K562 (cell line): ENCODE data around the gene RARRES2. TPM values are rescaled to one million over a fixed set of nuclear protein-coding genes. Genes with fewer than 3 reads are reported as not detected.
A peak's percentile ranks its signal among the peaks of the same experiment; 100 is the strongest.

Experiments used
- ATF2 ChIP-seq: sonication (generic); formaldehyde crosslinking; IDR thresholded peaks from 2 replicates; pipeline ENCODE4 v1.8.1; 2022; ENCODE audit warnings: missing genetic modification reagents
- CREB3L1 ChIP-seq: fragments of 450-650 bp; IDR thresholded peaks from 2 replicates; pipeline ENCODE4 v1.6.1; 2014; ENCODE audit warnings: low read depth, mild to moderate bottlenecking, moderate library complexity, borderline replicate concordance
- HDAC1 ChIP-seq, 2 experiments: fragments of 450-650 bp; IDR thresholded peaks; 2 replicates each; pipeline ENCODE4 v1.6.1; 2016 to 2017; ENCODE audit warnings: inconsistent platforms in 1 of 2, mild to moderate bottlenecking in 1 of 2, moderate library complexity in 1 of 2
- KAT8 ChIP-seq: fragments of 450-650 bp; IDR thresholded peaks from 2 replicates; pipeline ENCODE4 v1.6.1; 2016; ENCODE audit warnings: low read depth, mild to moderate bottlenecking
- LCOR ChIP-seq: sonication (generic); formaldehyde crosslinking; IDR thresholded peaks from 2 replicates; pipeline ENCODE4 v1.8.0; 2022; ENCODE audit warnings: mild to moderate bottlenecking, missing genetic modification reagents
- MYNN ChIP-seq, 2 experiments: sonication (generic); formaldehyde crosslinking in 1 of 2; IDR thresholded peaks; 2 replicates each; pipeline versions ENCODE4 v1.5.0 to v1.6.1; 2016 to 2020; ENCODE audit warnings: antibody characterized with exemption in 1 of 2, missing genetic modification reagents in 1 of 2
- PML ChIP-seq: IDR thresholded peaks from 2 replicates; pipeline ENCODE4 v1.6.1; 2012; ENCODE audit warnings: low read length, inconsistent platforms
- RFX5 ChIP-seq: IDR thresholded peaks from 2 replicates; pipeline ENCODE4 v1.6.1; 2011; ENCODE audit warnings: low read depth, mild to moderate bottlenecking, improper control_type of control experiment, low read length
- SMAD2 ChIP-seq: fragments of 150-350 bp; IDR thresholded peaks from 2 replicates; pipeline ENCODE4 v1.6.1; 2014; ENCODE audit warnings: low read depth, mild to moderate bottlenecking, low read length
- STAT5A ChIP-seq: IDR thresholded peaks from 2 replicates; pipeline ENCODE4 v1.6.1; 2012; ENCODE audit warnings: low read length, inconsistent platforms, borderline replicate concordance
- ZBTB9 ChIP-seq: fragments of 450-650 bp; formaldehyde crosslinking; IDR thresholded peaks from 2 replicates; pipeline ENCODE4 v1.4.0; 2020; ENCODE audit warnings: mild to moderate bottlenecking, moderate library complexity
- ZFP36 ChIP-seq: fragments of 150-350 bp; IDR thresholded peaks from 2 replicates; pipeline ENCODE4 v1.6.1; 2018; ENCODE audit warnings: low read length, low read depth; ENCODE audit not compliant: partially characterized antibody
- ZNF707 ChIP-seq: fragments of 250-450 bp; sonication (Bioruptor Pico); conservative IDR thresholded peaks from 2 replicates; pipeline ENCODE4 v1.8.0; 2022; ENCODE audit warnings: inconsistent platforms, mild to moderate bottlenecking, moderate library complexity
- ZNF778 ChIP-seq: fragments of 450-650 bp; formaldehyde crosslinking; IDR thresholded peaks from 2 replicates; pipeline ENCODE4 v1.4.0; 2020; ENCODE audit warnings: mild to moderate bottlenecking, moderate library complexity
- polyA plus RNA-seq, 8 experiments: library from polyadenylated mRNA; depleted of rRNA in 4 of 8; stranded (reverse) in 5 of 8; unstranded in 3 of 8; fragments of >200 nt; fragmentation: Nextera tagmentation in 2 of 8; fragmentation: Illumina TruSeq in 1 of 8; extraction: Ambion mirVana in 2 of 8; extraction: Trizol in 1 of 8; gene quantifications; 2 replicates each; pipeline versions ENCODE4 v1.2.1 to v1.2.3, GENCODE V29; 2011 to 2014; ENCODE audit warnings: inconsistent platforms in 1 of 8, missing spikeins in 1 of 8
- total RNA-seq, 7 experiments: library from RNA; depleted of rRNA in 6 of 7; stranded (reverse); fragments of >200 nt in 6 of 7; fragmentation: Illumina TruSeq in 2 of 7; extraction: Trizol in 2 of 7; gene quantifications; 2 replicates each; pipeline versions ENCODE4 v1.2.1 to v1.2.3, GENCODE V29; 2011 to 2021; ENCODE audit warnings: low replicate concordance in 1 of 7
- TF ChIP-seq, protein P1 (sequence below): fragments of 250-450 bp; sonication (Bioruptor Pico); IDR thresholded peaks from 2 replicates; pipeline ENCODE4 v1.8.0; 2022; ENCODE audit warnings: inconsistent platforms
- TF ChIP-seq, protein P2 (sequence below): sonication (generic); formaldehyde crosslinking; IDR thresholded peaks from 2 replicates; pipeline ENCODE4 v1.8.0; 2023; ENCODE audit warnings: missing genetic modification reagents, mild to moderate bottlenecking, borderline replicate concordance

RARRES2 gene
- total and polyA plus RNA-seq, 9 of the 15 experiments (the other 6 are each of a cell fraction or from before 2014, with no cell fraction given), result 0.11 to 1.7 (median 0.23) TPM; not detected in 6

GRCh38 chr7:150355666-150356059 is 14.2 kb upstream of the RARRES2 start (continued):
- TF ChIP-seq ZBTB9 (CRISPR knock-in tag) (0 out of 2 replicates have a peak, but pooled peaks have one; percentile 73), STAT5A (no peak), ATF2 (CRISPR knock-in tag) (no peak), SMAD2 (no peak), ZFP36 (no peak), RFX5 (no peak), CREB3L1 (0 out of 2 replicates have a peak, but pooled peaks have one; percentile 5), LCOR (no peak), ZNF707 (CRISPR knock-in tag) (no peak), HDAC1 (IDR thresholded peaks at IDR 0.05) (no peak), MYNN (IDR thresholded peaks at IDR 0.05) (no peak), MYNN (CRISPR knock-in tag; IDR thresholded peaks at IDR 0.05) (no peak), KAT8 (no peak), PML (no peak), ZNF778 (CRISPR knock-in tag) (no peak)
- TF ChIP-seq, protein P1, sequence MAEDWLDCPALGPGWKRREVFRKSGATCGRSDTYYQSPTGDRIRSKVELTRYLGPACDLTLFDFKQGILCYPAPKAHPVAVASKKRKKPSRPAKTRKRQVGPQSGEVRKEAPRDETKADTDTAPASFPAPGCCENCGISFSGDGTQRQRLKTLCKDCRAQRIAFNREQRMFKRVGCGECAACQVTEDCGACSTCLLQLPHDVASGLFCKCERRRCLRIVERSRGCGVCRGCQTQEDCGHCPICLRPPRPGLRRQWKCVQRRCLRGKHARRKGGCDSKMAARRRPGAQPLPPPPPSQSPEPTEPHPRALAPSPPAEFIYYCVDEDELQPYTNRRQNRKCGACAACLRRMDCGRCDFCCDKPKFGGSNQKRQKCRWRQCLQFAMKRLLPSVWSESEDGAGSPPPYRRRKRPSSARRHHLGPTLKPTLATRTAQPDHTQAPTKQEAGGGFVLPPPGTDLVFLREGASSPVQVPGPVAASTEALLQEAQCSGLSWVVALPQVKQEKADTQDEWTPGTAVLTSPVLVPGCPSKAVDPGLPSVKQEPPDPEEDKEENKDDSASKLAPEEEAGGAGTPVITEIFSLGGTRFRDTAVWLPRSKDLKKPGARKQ (CRISPR knock-in tag), result no peak
- TF ChIP-seq, protein P2, sequence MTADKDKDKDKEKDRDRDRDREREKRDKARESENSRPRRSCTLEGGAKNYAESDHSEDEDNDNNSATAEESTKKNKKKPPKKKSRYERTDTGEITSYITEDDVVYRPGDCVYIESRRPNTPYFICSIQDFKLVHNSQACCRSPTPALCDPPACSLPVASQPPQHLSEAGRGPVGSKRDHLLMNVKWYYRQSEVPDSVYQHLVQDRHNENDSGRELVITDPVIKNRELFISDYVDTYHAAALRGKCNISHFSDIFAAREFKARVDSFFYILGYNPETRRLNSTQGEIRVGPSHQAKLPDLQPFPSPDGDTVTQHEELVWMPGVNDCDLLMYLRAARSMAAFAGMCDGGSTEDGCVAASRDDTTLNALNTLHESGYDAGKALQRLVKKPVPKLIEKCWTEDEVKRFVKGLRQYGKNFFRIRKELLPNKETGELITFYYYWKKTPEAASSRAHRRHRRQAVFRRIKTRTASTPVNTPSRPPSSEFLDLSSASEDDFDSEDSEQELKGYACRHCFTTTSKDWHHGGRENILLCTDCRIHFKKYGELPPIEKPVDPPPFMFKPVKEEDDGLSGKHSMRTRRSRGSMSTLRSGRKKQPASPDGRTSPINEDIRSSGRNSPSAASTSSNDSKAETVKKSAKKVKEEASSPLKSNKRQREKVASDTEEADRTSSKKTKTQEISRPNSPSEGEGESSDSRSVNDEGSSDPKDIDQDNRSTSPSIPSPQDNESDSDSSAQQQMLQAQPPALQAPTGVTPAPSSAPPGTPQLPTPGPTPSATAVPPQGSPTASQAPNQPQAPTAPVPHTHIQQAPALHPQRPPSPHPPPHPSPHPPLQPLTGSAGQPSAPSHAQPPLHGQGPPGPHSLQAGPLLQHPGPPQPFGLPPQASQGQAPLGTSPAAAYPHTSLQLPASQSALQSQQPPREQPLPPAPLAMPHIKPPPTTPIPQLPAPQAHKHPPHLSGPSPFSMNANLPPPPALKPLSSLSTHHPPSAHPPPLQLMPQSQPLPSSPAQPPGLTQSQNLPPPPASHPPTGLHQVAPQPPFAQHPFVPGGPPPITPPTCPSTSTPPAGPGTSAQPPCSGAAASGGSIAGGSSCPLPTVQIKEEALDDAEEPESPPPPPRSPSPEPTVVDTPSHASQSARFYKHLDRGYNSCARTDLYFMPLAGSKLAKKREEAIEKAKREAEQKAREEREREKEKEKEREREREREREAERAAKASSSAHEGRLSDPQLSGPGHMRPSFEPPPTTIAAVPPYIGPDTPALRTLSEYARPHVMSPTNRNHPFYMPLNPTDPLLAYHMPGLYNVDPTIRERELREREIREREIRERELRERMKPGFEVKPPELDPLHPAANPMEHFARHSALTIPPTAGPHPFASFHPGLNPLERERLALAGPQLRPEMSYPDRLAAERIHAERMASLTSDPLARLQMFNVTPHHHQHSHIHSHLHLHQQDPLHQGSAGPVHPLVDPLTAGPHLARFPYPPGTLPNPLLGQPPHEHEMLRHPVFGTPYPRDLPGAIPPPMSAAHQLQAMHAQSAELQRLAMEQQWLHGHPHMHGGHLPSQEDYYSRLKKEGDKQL, result no peak
